ENCODE results near the gene STOML1. TPM values are rescaled to one million over a fixed set of nuclear protein-coding genes. Genes with fewer than 3 reads are reported as not detected.

Gene STOML1
- total and polyA plus RNA-seq, 2 experiments from 2014 or later, result 27.2 to 27.8 TPM

GRCh38 chr15:74028646-74029045, 36.6 kb upstream of the STOML1 start:
- in situ Hi-C loops (cut with MboI), result no loop called here
- Histone ChIP-seq H3K9me3 (ENCODE audit: low read depth) (no peaks in the 10 kb centered on the region), H3K36me3 (ENCODE audit: low read depth) (peaks cover 52% of the 10 kb centered on the region), H3K4me2 (ENCODE audit: unreplicated experiment) (no peak overlapping the region), H3K27me3 (replicated peaks; ENCODE audit: insufficient read depth) (no peaks in the 10 kb centered on the region), H4K20me1 (ENCODE audit: insufficient read depth) (no peaks in the 10 kb centered on the region), H3K79me2 (ENCODE audit: insufficient read depth) (peaks cover 70% of the 10 kb centered on the region), H3K27ac (no peak overlapping the region), H3K9me2 (ENCODE audit: insufficient read depth) (no peaks in the 10 kb centered on the region), H2AFZ (no peak overlapping the region), H3F3A (ENCODE audit: insufficient read depth) (peaks cover 19% of the 10 kb centered on the region; the same call in 1 of the 2 replicates), H3K4me3 (no peak overlapping the region), H3K9ac (no peak overlapping the region), H3K4me1 (ENCODE audit: insufficient read depth) (peaks cover 17% of the 10 kb centered on the region)
- no peak for TF ChIP-seq EZH2 (IDR thresholded peaks at IDR 0.05; ENCODE audit: insufficient read depth, poor library complexity, severe bottlenecking)
- 69 to 73% methylated on average over 3 of the region's 3 CpGs for WGBS, 2 experiments (ENCODE audit: low coverage in 1 of 2, low lambda C conversion rate in 2 of 2, missing lambda C conversion rate in 2 of 2)
- DNase-seq, result no peak

GRCh38 chr15:74027688-74028087, 35.6 kb upstream of the STOML1 start:
- no peak for TF ChIP-seq EZH2 (IDR thresholded peaks at IDR 0.05; ENCODE audit: insufficient read depth, poor library complexity, severe bottlenecking)
- TF ChIP-seq EZH2phosphoT487 (IDR thresholded peaks at IDR 0.05; ENCODE audit: insufficient read depth, low read depth), result no peak
- Histone ChIP-seq H3K9me3 (ENCODE audit: low read depth) (no peaks in the 10 kb centered on the region), H3K9me2 (ENCODE audit: insufficient read depth) (no peaks in the 10 kb centered on the region), H3K36me3 (ENCODE audit: low read depth) (peaks cover 58% of the 10 kb centered on the region), H3K4me1 (ENCODE audit: insufficient read depth) (peaks cover 17% of the 10 kb centered on the region), H3F3A (ENCODE audit: insufficient read depth) (peaks cover 19% of the 10 kb centered on the region; the same call in 1 of the 2 replicates), H3K27ac (no peak overlapping the region), H3K4me2 (ENCODE audit: unreplicated experiment) (no peak overlapping the region), H3K27me3 (replicated peaks; ENCODE audit: insufficient read depth) (no peaks in the 10 kb centered on the region), H3K9ac (no peak overlapping the region), H2AFZ (no peak overlapping the region), H3K79me2 (ENCODE audit: insufficient read depth) (peaks cover 80% of the 10 kb centered on the region), H4K20me1 (ENCODE audit: insufficient read depth) (no peaks in the 10 kb centered on the region), H3K4me3 (no peak overlapping the region)
- in situ Hi-C loops (cut with MboI), result no loop called here
- DNase-seq, result no peak
- WGBS, 2 experiments (ENCODE audit: low coverage in 1 of 2, low lambda C conversion rate in 2 of 2, missing lambda C conversion rate in 2 of 2), result 67% methylated on average over 3 of the region's 3 CpGs

GRCh38 chr15:74025436-74025835, 33.3 kb upstream of the STOML1 start:
- in situ Hi-C loops (cut with MboI), result no loop called here

GRCh38 chr15:74024687-74025086, 32.6 kb upstream of the STOML1 start:
- Histone ChIP-seq H3K79me2 (ENCODE audit: insufficient read depth) (peaks cover 86% of the 10 kb centered on the region), H4K20me1 (ENCODE audit: insufficient read depth) (peaks cover 15% of the 10 kb centered on the region; the same call in 1 of the 2 replicates), H3K4me1 (ENCODE audit: insufficient read depth) (peaks cover 17% of the 10 kb centered on the region), H3K9ac (no peak overlapping the region), H3K27me3 (replicated peaks; ENCODE audit: insufficient read depth) (no peaks in the 10 kb centered on the region), H3K36me3 (ENCODE audit: low read depth) (peaks cover 45% of the 10 kb centered on the region), H3F3A (ENCODE audit: insufficient read depth) (peaks cover 23% of the 10 kb centered on the region; the same call in 1 of the 2 replicates), H2AFZ (no peak overlapping the region), H3K9me3 (ENCODE audit: low read depth) (no peaks in the 10 kb centered on the region), H3K9me2 (ENCODE audit: insufficient read depth) (no peaks in the 10 kb centered on the region), H3K4me3 (no peak overlapping the region), H3K27ac (no peak overlapping the region), H3K4me2 (ENCODE audit: unreplicated experiment) (no peak overlapping the region)
- no peak for DNase-seq
- TF ChIP-seq EZH2phosphoT487 (IDR thresholded peaks at IDR 0.05; ENCODE audit: insufficient read depth, low read depth), result no peak
- TF ChIP-seq EZH2 (IDR thresholded peaks at IDR 0.05; ENCODE audit: insufficient read depth, poor library complexity, severe bottlenecking), result no peak
- in situ Hi-C loops (cut with MboI), result no loop called here
- WGBS, 2 experiments (ENCODE audit: low coverage in 1 of 2, low lambda C conversion rate in 2 of 2, missing lambda C conversion rate in 2 of 2), result 71 to 77% methylated on average over 2 of the region's 2 CpGs

More at GRCh38 chr15:74025436-74025835, 33.3 kb upstream of the STOML1 start:
- Histone ChIP-seq H3K9me2 (ENCODE audit: insufficient read depth) (no peaks in the 10 kb centered on the region), H2AFZ (no peak overlapping the region), H3K4me1 (ENCODE audit: insufficient read depth) (peaks cover 17% of the 10 kb centered on the region), H3K36me3 (ENCODE audit: low read depth) (peaks cover 48% of the 10 kb centered on the region), H4K20me1 (ENCODE audit: insufficient read depth) (peaks cover 8% of the 10 kb centered on the region; the same call in 1 of the 2 replicates), H3K9me3 (ENCODE audit: low read depth) (no peaks in the 10 kb centered on the region), H3F3A (ENCODE audit: insufficient read depth) (peaks cover 19% of the 10 kb centered on the region; the same call in 1 of the 2 replicates), H3K4me3 (no peak overlapping the region), H3K27ac (peak overlapping the region; percentile 48), H3K9ac (no peak overlapping the region), H3K79me2 (ENCODE audit: insufficient read depth) (peaks cover 86% of the 10 kb centered on the region), H3K27me3 (replicated peaks; ENCODE audit: insufficient read depth) (no peaks in the 10 kb centered on the region), H3K4me2 (ENCODE audit: unreplicated experiment) (peak overlapping the region; percentile 40)
- no peak for TF ChIP-seq EZH2 (IDR thresholded peaks at IDR 0.05; ENCODE audit: insufficient read depth, poor library complexity, severe bottlenecking)
- TF ChIP-seq EZH2phosphoT487 (IDR thresholded peaks at IDR 0.05; ENCODE audit: insufficient read depth, low read depth), result no peak
- peak; percentile 70 for DNase-seq
- WGBS, 2 experiments (ENCODE audit: low coverage in 1 of 2, low lambda C conversion rate in 2 of 2, missing lambda C conversion rate in 2 of 2), result 4 to 11% methylated on average over 5 of the region's 5 CpGs

Measured in GM23248 (cell line).